Thyroid gland (tissue), 4 donors: ENCODE data around the gene IGDCC3. TPM values are rescaled to one million over a fixed set of nuclear protein-coding genes. Genes with fewer than 3 reads are reported as not detected.

Source experiments
- DNase-seq, 2 donors: peaks; one replicate each; pipeline ENCODE4 v3.0.0-alpha.2; 2019
- H3K27ac ChIP-seq, 3 donors: fragments of 200-600 bp; sonication (generic); 1 replicate in 2 of 3; 2 replicates in 1 of 3; pipeline ENCODE4 v1.5.1; 2016 to 2019; ENCODE audit warnings: mild to moderate bottlenecking in 1 of 3, moderate library complexity in 1 of 3
- H3K27me3 ChIP-seq: fragments of 200-600 bp; sonication (generic); one replicate; pipeline ENCODE4 v1.5.1; 2019
- H3K36me3 ChIP-seq, 2 donors: fragments of 200-600 bp; sonication (generic); one replicate each; pipeline ENCODE4 v1.5.1; 2016 to 2019
- H3K4me1 ChIP-seq, 2 donors: fragments of 200-600 bp; sonication (generic); one replicate each; pipeline ENCODE4 v1.5.1; 2017 to 2019
- H3K4me3 ChIP-seq, 3 donors: fragments of 200-600 bp; sonication (generic); replicated peaks in 1 of 3; 1 replicate in 2 of 3; 2 replicates in 1 of 3; pipeline ENCODE4 v1.5.1; 2016; ENCODE audit warnings: mild to moderate bottlenecking in 1 of 3
- H3K9me3 ChIP-seq: fragments of 200-600 bp; sonication (generic); one replicate; pipeline ENCODE4 v1.5.1; 2017
- POLR2A ChIP-seq, 2 donors: fragments of 450-650 bp; IDR thresholded peaks; one replicate each; pipeline ENCODE4 v1.6.1; 2017; ENCODE audit warnings: antibody characterized with exemption in 2 of 2, mild to moderate bottlenecking in 2 of 2, moderate library complexity in 1 of 2
- WGBS, 2 donors: methylation state at CpG; one replicate each; pipeline ENCODE4 v1.1.5; 2017; 5-methylcytosine and 5-hydroxymethylcytosine counted together
- intact Hi-C: fragments of 100-400 bp; cut with DNase I; formaldehyde crosslinking; loops from one replicate; pipeline ENCODE4 v1.15.1; 2023
- total RNA-seq, 4 donors: library from RNA; depleted of rRNA; stranded (reverse); fragments of >200 nt; gene quantifications; one replicate each; pipeline ENCODE4 v1.2.3, GENCODE V29; 2016
- TF ChIP-seq, protein P1 (sequence below), 6 experiments: fragments of 200-600 bp in 3 of 6; fragments of 450-650 bp in 3 of 6; sonication (generic) in 3 of 6; IDR thresholded peaks; one replicate each; pipeline ENCODE4 v1.5.1; 2016 to 2019; ENCODE audit warnings: antibody characterized with exemption in 6 of 6, mild to moderate bottlenecking in 2 of 6, inconsistent platforms in 1 of 6, moderate library complexity in 1 of 6

Gene IGDCC3
- total RNA-seq, 4 donors from 2014 or later = 0.22 to 1.5 (median 0.61) TPM

DNA sequence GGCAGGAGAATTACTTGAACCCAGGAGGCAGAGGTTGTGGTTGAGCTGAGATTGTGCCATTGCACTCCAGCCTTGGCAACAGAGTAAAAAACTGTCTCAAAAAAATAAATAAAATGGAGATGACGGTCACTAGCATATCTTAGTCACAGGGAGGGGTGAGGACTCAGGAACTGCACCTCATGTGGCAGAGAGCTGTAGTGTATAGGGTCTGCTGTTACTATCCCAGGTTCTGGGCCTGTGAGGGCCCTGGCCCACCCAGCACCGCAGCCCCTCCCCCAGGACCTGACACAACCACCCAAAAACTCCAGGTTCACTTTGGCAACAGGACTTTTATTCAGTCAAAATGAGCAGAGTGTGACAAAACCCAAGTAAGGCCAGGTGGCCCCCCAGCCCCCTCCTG is 51.0 kb downstream of the IGDCC3 start:
- 73 to 78% methylated on average over 2 of the region's 2 CpGs for WGBS, 2 donors
- Histone ChIP-seq H3K27ac (peak overlapping the region; percentile 50 to 78 (median 77)), H3K9me3 (no peaks in the 10 kb centered on the region), H3K27me3 (no peaks in the 10 kb centered on the region), H3K36me3 (no peaks in the 10 kb centered on the region), H3K4me3 (no peak overlapping the region), H3K4me1 (peaks cover 37 to 59% of the 10 kb centered on the region in 2 donors)
- intact Hi-C loops = no loop called here
- TF ChIP-seq POLR2A (IDR thresholded peaks at IDR 0.05) = no peak
- TF ChIP-seq, protein P1, sequence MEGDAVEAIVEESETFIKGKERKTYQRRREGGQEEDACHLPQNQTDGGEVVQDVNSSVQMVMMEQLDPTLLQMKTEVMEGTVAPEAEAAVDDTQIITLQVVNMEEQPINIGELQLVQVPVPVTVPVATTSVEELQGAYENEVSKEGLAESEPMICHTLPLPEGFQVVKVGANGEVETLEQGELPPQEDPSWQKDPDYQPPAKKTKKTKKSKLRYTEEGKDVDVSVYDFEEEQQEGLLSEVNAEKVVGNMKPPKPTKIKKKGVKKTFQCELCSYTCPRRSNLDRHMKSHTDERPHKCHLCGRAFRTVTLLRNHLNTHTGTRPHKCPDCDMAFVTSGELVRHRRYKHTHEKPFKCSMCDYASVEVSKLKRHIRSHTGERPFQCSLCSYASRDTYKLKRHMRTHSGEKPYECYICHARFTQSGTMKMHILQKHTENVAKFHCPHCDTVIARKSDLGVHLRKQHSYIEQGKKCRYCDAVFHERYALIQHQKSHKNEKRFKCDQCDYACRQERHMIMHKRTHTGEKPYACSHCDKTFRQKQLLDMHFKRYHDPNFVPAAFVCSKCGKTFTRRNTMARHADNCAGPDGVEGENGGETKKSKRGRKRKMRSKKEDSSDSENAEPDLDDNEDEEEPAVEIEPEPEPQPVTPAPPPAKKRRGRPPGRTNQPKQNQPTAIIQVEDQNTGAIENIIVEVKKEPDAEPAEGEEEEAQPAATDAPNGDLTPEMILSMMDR (IDR thresholded peaks at IDR 0.05) = no peak
- DNase-seq = no peak

GRCh38 chr15:65326117-65326526 is 51.7 kb downstream of the IGDCC3 start:
- peaks cover 37 to 59% of the 10 kb centered on the region in 2 donors for H3K4me1 ChIP-seq
- 0 to 20% methylated on average over 3 to 4 of the region's 12 CpGs for WGBS, 2 donors

GRCh38 chr15:65323071-65323511 is 54.7 kb downstream of the IGDCC3 start:
- peak; percentile 95 to 96 for DNase-seq
- no peaks in the 10 kb centered on the region for H3K27me3 ChIP-seq
- TF ChIP-seq, protein P1 (IDR thresholded peaks at IDR 0.05) = no peak
- no peak for TF ChIP-seq POLR2A (IDR thresholded peaks at IDR 0.05)

More at GRCh38 chr15:65326117-65326526, 51.7 kb downstream of the IGDCC3 start:
- Histone ChIP-seq H3K27ac (peak overlapping the region; percentile 50 to 93 (median 78)), H3K27me3 (no peaks in the 10 kb centered on the region), H3K4me3 (no peak overlapping the region), H3K9me3 (no peaks in the 10 kb centered on the region), H3K36me3 (no peaks in the 10 kb centered on the region)
- TF ChIP-seq, protein P1 (IDR thresholded peaks at IDR 0.05) = no peak
- peak in 1 of 2 donors; percentile 29 for TF ChIP-seq POLR2A (IDR thresholded peaks at IDR 0.05)
- DNase-seq = peak; percentile 87 to 96
- intact Hi-C loops = no loop called here

DNA sequence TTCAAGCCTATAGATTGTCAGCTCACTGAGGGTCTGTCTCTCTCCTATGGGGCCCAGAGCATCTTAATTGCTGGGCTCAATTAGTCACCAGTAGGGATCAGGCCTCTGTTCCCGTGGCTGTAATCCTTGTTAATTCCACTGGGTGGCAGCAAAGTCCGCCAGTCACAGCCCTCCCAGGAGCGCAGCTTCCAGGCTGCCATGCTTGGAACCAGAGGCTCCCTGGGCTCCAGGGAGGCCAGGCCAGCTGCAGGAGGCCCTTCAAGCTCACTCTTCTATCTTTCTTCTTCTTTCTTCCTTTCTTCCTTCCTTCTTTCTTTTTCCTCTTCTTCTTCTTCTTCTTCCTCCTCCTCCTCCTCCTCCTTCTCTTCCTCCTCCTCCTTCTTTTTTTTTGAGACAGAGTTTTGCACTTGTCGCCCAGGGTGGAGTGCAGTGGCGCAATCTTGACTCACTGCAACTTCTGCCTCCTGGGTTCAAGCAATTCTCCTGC is 58.9 kb downstream of the IGDCC3 start:
- intact Hi-C loops = no loop called here
- no peak overlapping the region for H3K27ac ChIP-seq
- 36 to 38% methylated on average over 5 of the region's 5 CpGs for WGBS, 2 donors

More at GRCh38 chr15:65323071-65323511, 54.7 kb downstream of the IGDCC3 start:
- H3K9me3 ChIP-seq = no peaks in the 10 kb centered on the region
- H3K4me1 ChIP-seq = peaks cover 28 to 46% of the 10 kb centered on the region in 2 donors
- no peak overlapping the region for H3K4me3 ChIP-seq
- WGBS, 2 donors = 5 to 6% methylated on average over 8 to 9 of the region's 9 CpGs
- H3K27ac ChIP-seq = peak overlapping the region in 2 of 3 donors; percentile 6 to 60
- intact Hi-C loops = no loop called here
- H3K36me3 ChIP-seq = no peaks in the 10 kb centered on the region

DNA sequence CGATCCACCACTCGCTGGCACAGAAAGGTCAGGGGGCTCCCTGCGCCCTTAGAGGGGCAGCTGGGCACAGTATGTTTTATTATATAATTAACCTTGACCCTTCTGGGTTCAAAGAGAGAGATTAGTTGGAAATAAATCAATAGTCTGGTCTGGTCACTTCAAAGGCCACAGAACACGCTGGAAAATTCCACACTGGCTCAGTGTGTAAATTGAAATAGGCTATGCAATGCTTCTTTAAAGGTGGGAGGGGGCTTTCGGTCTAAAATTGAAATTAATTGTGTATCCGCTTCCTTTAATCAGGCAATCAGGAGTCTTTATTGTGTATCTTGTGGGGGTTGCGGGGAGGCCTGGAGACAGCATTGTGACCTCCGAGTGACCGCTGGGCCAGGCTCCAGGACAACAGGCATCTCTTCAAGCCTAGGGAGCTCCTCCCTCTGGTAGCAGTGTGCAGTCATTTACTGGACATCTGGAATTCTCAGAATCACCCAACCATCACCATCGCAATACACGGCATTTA is 65.3 kb downstream of the IGDCC3 start:
- peak in 1 of 2 donors; percentile 44 for DNase-seq
- intact Hi-C loops = no loop called here
- Histone ChIP-seq H3K4me1 (peaks cover 0 to 9% of the 10 kb centered on the region in 2 donors), H3K36me3 (no peaks in the 10 kb centered on the region), H3K27ac (no peak overlapping the region), H3K27me3 (no peaks in the 10 kb centered on the region), H3K4me3 (no peak overlapping the region), H3K9me3 (no peaks in the 10 kb centered on the region)
- 69 to 73% methylated on average over 11 of the region's 11 CpGs for WGBS, 2 donors
- TF ChIP-seq, protein P1 (IDR thresholded peaks at IDR 0.05) = no peak
- no peak for TF ChIP-seq POLR2A (IDR thresholded peaks at IDR 0.05)

More for the DNA sequence above, 58.9 kb downstream of the IGDCC3 start:
- TF ChIP-seq POLR2A (IDR thresholded peaks at IDR 0.05) = no peak
- TF ChIP-seq, protein P1 (IDR thresholded peaks at IDR 0.05) = peak; percentile 78 to 97 (median 91)
- H3K36me3 ChIP-seq = no peaks in the 10 kb centered on the region
- no peak overlapping the region for H3K4me3 ChIP-seq
- H3K9me3 ChIP-seq = no peaks in the 10 kb centered on the region
- DNase-seq = peak; percentile 76 to 82
- peaks cover 0 to 7% of the 10 kb centered on the region in 2 donors for H3K4me1 ChIP-seq
- H3K27me3 ChIP-seq = no peaks in the 10 kb centered on the region
